Measurements from ENCODE around the gene PCDH8.

The PCDH8 gene

DNA sequence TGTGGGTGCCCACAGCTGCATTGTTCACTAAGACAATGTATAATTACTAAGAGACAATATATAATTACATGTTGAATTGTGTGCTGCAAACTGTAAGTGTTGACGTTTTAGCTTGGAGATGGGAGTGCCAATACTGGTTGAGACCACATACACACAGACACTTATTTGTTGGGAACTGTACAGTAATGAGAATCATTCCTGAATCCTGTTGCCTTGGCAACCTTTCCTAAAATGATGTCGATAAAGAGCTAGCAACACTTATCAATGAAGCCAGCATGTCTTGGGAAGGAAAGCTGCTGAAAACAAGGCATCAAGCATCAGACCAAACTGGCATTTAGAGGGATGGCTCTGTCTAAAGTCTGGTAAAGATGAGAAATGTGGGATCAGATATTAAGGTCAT is 51.3 kb downstream of the PCDH8 start:
- Histone ChIP-seq H4K20me1 (ENCODE audit: insufficient read depth) (no peaks in the 10 kb centered on the region), H2AFZ (ENCODE audit: low read depth) (no peak overlapping the region), H3K9ac (no peak overlapping the region), H3K27ac (no peak overlapping the region), H3K4me1 (ENCODE audit: low read depth, poor library complexity, severe bottlenecking) (peaks cover 20% of the 10 kb centered on the region), H3K36me3 (ENCODE audit: insufficient read depth) (no peaks in the 10 kb centered on the region), H3K4me3 (IDR thresholded peaks at IDR 0.05; ENCODE audit: insufficient read depth, low read depth, low read length) (no peak overlapping the region), H3K79me2 (ENCODE audit: insufficient read depth, low read depth) (no peaks in the 10 kb centered on the region), H3K4me2 (no peak overlapping the region), H3K27me3 (ENCODE audit: insufficient read depth, low read depth) (no peaks in the 10 kb centered on the region)
- TF ChIP-seq, protein P1, sequence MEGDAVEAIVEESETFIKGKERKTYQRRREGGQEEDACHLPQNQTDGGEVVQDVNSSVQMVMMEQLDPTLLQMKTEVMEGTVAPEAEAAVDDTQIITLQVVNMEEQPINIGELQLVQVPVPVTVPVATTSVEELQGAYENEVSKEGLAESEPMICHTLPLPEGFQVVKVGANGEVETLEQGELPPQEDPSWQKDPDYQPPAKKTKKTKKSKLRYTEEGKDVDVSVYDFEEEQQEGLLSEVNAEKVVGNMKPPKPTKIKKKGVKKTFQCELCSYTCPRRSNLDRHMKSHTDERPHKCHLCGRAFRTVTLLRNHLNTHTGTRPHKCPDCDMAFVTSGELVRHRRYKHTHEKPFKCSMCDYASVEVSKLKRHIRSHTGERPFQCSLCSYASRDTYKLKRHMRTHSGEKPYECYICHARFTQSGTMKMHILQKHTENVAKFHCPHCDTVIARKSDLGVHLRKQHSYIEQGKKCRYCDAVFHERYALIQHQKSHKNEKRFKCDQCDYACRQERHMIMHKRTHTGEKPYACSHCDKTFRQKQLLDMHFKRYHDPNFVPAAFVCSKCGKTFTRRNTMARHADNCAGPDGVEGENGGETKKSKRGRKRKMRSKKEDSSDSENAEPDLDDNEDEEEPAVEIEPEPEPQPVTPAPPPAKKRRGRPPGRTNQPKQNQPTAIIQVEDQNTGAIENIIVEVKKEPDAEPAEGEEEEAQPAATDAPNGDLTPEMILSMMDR (conservative IDR thresholded peaks at IDR 0.05; ENCODE audit: low read depth, low read length), result no peak

DNA sequence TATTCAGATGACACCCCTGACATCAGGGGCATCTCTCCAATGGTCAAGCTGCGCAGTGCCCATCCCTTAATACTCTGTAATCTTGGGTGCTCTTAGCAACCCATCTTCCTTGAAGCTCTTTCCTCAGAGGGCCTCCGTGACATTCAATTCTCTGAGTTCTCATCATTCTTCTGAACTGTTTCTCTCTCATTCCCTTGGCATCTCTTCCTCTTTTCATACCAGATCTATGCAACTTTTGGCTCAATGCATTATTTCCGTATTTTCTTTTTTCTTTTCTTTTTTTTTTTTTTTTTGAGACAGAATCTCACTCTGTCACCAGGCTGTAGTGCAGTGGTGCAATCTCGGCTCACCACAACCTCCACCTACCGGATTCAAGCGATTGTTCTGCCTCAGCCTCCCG is 53.9 kb downstream of the PCDH8 start:
- Histone ChIP-seq H3K4me2 (no peak overlapping the region; the same call in 1 of the 2 replicates), H2AFZ (ENCODE audit: low read depth) (no peak overlapping the region), H3K27ac (no peak overlapping the region; the same call in 1 of the 2 replicates), H3K9ac (no peak overlapping the region), H3K79me2 (ENCODE audit: insufficient read depth, low read depth) (no peaks in the 10 kb centered on the region), H3K27me3 (ENCODE audit: insufficient read depth, low read depth) (no peaks in the 10 kb centered on the region), H3K36me3 (ENCODE audit: insufficient read depth) (no peaks in the 10 kb centered on the region), H3K4me1 (ENCODE audit: low read depth, poor library complexity, severe bottlenecking) (peaks cover 20% of the 10 kb centered on the region), H3K4me3 (IDR thresholded peaks at IDR 0.05; ENCODE audit: insufficient read depth, low read depth, low read length) (no peak overlapping the region), H4K20me1 (ENCODE audit: insufficient read depth) (no peaks in the 10 kb centered on the region)
- TF ChIP-seq, protein P1 (conservative IDR thresholded peaks at IDR 0.05; ENCODE audit: low read depth, low read length), result no peak

DNA sequence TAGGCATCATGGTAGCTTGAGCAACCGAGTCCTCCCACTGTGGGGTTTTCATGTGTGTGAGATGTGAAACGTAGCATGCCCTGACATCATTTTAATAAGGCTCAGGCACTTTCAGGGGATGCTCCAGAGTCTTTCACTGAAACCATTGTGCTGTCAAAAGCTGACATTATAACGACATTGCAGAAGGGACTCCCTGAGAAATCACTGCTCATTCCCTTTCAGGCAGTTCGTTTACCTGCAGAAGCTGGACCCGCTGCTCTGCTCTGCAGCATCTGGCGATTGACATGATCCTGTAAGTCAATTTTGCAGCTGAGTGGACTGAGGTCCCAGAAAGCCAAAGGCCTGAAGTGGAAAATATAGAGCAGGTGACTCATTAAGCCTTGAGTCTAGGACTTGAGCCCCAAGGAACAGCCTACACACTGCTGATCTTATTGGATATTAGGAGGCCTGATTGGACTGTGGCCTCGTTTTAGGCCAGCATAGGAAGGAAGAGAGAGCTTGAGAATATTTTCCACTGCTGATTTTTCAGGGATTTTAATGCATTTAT is 54.9 kb downstream of the PCDH8 start:
- no peaks in the 10 kb centered on the region for H3K36me3 ChIP-seq (ENCODE audit: insufficient read depth)
- no peak overlapping the region for H3K27ac ChIP-seq
- peaks cover 20% of the 10 kb centered on the region for H3K4me1 ChIP-seq (ENCODE audit: low read depth, poor library complexity, severe bottlenecking)
- H4K20me1 ChIP-seq (ENCODE audit: insufficient read depth), result no peaks in the 10 kb centered on the region
- no peaks in the 10 kb centered on the region for H3K79me2 ChIP-seq (ENCODE audit: insufficient read depth, low read depth)
- H3K27me3 ChIP-seq (ENCODE audit: insufficient read depth, low read depth), result no peaks in the 10 kb centered on the region
- TF ChIP-seq, protein P1 (conservative IDR thresholded peaks at IDR 0.05; ENCODE audit: low read depth, low read length), result no peak
- H2AFZ ChIP-seq (ENCODE audit: low read depth), result no peak overlapping the region
- no peak overlapping the region for H3K4me3 ChIP-seq (IDR thresholded peaks at IDR 0.05; ENCODE audit: insufficient read depth, low read depth, low read length)
- H3K9ac ChIP-seq, result no peak overlapping the region
- H3K4me2 ChIP-seq, result no peak overlapping the region
